HL-60/S4 (cell line): ENCODE measurements around the gene CMBL.

ENCODE experiments used
- in situ Hi-C: fragments of 300-500 bp; cut with MboI; formaldehyde crosslinking; loops from 2 replicates; pipeline ENCODE4 v1.14.3; 2022; ENCODE audit warnings: low sequenced_read_pairs

Gene CMBL

DNA sequence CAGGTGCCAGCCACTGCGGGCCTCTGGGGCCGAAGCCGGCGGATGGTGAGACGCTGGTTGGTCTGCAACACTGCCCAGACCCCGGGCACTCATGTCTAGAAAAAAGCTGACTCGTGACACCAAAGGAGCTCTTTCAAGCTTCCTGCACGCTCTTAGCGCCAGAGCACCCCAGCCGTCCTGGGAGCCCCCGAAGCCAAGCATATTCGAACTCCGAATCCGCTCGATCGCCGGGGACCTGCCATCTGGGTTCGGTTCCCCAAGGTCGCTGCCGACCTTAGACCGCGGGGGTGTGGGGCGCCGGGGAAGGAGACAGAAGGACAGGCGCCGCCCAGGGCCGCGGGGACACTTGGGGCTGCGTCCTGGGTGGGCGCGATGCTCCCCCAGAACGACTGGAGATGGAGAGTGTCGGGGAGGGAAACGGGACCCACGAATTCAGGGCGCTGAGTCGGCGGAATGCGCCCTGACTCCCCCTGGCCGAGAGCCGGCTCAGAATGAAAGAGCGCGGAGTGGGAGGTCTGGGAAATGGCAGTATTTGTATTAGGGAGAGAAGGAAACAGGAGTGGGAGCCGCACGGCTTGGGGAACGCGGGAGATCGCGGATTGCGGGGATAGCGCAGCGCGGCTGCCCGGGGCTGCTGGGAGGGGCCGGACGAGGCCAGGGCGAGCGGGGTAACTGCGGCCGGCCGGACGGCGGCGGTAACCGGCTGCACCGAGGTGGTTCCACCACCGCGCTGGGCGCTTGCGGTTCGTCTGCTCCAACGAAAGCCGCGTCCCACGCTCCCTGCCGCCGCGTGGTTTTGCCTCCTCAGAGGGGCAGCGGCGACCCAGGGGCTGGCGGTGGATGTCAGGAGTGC lies 25.7 kb upstream of the CMBL start:
- in situ Hi-C loops, result no loop called here

- in situ Hi-C loops, result no loop called here
Measured at GRCh38 chr5:10332301-10332700, 24.6 kb upstream of the CMBL start.

DNA sequence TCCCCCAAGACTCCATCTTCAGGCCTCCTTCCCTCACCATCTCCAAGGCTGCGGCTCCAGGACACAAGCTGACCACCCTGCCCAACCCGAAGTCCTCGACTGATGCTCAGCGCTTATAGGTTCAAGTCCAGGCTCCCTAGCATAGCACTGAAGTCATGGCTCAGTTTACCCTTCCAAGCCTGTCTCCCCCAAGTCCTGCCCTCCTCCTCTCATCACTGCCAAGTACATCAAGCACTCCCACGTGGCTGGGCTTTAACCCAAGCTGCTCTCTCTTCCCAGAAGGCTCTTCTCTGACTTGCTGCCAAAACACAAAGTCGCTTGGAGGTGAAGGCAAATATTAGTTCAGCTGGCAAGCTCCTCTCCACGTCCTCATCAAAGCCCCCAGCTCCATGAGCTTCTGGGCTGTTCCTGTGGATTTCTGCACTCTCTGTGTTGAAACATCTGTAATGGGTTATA lies 23.7 kb upstream of the CMBL start:
- in situ Hi-C loops, result no loop called here

- in situ Hi-C loops, result no loop called here
Measured at GRCh38 chr5:10330511-10331230, 23.0 kb upstream of the CMBL start.

DNA sequence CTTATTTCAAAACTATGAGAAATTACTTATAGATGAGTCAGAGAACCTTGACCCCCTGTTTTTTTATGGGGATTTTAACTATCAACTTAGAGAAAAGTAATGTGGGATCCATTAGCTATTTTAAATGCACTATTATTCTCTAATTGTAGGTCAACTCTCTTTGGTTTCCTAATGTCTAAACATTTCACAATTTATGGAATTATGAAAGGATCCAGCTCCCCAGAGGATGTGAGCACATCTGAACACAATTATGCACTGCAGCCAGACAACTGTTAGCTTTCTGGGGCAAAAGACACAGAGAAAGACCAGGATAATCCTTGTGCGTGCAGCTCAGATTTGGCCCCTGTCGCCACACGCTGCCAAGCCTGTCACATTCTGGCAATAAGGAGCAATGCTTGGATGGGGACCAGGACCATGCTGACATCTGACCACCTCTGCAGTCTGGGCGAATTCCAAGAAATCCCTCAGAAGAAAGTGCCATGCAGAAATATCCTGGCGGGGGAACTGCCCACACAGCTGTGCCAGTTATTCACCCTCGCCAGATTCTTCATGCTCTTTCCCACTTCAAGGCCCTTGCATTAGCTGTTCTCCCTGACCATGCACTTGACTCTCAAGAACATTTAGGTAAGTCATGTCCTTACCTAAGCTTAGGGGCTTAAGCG lies 22.2 kb upstream of the CMBL start:
- in situ Hi-C loops, result no loop called here

DNA sequence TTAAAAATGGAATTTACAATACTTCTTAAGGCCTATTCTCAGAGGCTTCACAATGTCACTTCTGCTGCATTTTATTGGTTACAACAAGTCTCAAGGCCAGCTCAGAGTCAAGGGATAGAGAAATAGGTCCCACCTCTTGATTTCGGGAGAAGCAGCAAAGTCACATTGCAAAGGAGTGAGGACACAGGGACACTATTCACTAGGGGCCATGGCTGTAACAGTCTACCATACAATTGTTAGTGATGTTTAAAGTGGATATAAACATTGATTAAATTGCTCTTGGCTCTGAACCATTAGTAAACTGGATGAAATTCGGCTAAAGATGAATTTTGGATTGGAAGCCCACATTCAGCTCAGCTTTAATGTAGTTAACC lies 21.7 kb upstream of the CMBL start:
- in situ Hi-C loops, result no loop called here

DNA sequence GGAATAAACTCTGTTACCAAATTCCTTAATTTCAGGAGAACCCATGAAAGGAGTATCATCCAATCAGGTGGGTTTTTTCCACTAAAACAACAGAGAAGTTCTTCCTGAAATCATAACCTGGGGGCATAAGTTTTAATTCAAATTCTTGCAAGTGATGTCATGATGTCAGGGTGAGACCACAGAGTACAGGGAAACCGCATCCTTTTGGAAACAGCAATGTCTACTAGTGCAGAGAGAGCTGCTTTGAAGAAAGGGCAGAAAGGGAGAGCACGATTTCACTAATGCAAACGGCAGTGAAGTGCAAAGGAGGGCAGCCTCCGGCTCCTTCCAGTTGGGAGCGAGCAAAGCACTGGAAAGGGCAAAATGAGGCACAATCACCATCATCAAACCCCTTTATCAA lies 20.6 kb upstream of the CMBL start:
- in situ Hi-C loops, result no loop called here

DNA sequence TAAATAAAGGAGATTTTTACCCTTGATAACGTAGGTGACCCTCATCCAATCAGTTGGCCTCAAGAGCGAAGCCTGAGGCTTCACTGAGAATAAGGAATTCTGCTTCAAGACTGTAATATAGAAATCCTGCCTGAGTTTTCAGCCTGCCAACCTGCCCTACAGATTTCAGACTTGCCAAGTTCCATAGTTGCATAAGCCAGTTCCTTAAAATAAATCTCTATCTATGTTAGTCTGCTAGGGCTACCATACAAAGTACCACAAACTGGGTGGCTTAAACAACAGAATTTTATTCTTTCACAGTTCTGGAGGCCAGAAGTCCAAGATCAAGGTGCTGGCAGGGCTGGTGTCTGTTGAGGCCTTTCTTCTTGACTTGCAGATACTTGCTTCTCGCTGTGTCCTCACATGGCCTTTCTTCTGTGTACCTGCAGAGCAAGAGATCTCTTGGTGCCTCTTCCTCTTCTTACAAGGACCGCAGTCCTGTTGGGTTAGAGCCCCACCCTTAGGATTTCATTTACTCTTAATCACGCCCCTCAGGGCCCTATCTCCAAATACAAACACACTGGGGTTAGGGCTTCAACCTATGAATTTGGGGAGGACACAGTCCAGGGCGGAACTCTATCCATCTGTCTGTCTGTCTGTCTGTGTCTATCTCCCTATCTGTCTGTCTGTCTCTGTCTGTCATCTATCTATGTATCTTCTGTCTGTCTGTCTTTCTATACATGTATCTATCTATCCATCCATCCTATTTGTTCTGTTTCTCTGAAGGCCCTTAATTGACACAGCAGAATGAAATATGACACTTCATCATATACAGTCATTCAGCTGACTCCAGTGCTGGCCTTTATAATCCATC lies 17.0 kb upstream of the CMBL start:
- in situ Hi-C loops, result no loop called here

- in situ Hi-C loops, result no loop called here
Measured at GRCh38 chr5:10323588-10324488, 16.1 kb upstream of the CMBL start.

DNA sequence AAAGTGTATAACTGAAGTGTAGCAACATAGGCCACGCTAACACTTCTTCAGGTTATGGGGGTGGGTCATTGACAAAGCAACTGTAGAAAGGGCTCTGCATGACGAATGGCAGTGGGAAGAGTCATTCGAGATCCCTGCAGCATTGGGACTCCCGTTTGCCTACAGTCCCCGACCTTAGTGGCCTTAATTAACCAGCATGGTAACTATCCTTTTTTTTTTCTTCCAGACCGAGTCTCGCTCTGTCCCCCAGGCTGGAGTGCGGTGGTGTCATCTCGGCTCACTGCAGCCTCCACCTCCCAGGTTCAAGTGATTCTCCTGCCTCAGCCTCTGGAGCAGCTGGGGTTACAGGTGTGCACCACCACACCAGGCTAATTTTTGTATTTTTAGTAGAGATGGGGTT lies 14.2 kb upstream of the CMBL start:
- in situ Hi-C loops, result no loop called here

- in situ Hi-C loops, result no loop called here
Measured at GRCh38 chr5:10320793-10321192, 13.1 kb upstream of the CMBL start.

DNA sequence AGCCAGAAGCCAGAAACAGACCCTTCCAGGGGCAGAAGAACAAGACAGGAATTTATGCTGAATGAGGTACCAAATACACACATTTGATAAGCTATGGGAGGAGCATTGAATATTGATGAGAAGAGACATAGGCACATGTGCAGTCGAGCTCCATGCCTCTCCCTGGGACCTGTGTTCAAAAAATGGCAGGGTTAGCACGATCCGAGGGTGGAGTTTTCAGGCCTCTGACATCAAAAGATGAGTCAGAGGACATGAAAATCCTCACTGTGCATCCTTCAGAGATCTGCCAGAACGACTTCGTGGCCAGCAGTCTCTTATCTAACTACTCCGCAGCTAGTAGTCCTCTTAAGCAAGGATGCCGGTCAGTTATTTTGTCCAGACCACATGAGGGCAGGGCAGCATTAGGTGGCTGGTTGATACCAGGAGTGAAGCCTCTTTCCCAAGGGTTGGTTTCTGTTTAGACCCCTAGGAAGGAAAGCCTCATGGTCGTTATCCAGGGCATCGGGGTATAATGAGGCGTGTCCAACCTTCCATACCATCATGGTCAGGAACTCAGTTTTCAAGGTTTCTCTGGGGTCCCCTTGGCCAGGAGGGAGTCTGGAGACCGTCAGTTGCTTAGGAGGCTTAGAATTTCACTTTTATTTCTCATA lies 11.6 kb upstream of the CMBL start:
- in situ Hi-C loops, result no loop called here

- in situ Hi-C loops, result no loop called here
Measured at GRCh38 chr5:10317825-10318682, 10.4 kb upstream of the CMBL start.

DNA sequence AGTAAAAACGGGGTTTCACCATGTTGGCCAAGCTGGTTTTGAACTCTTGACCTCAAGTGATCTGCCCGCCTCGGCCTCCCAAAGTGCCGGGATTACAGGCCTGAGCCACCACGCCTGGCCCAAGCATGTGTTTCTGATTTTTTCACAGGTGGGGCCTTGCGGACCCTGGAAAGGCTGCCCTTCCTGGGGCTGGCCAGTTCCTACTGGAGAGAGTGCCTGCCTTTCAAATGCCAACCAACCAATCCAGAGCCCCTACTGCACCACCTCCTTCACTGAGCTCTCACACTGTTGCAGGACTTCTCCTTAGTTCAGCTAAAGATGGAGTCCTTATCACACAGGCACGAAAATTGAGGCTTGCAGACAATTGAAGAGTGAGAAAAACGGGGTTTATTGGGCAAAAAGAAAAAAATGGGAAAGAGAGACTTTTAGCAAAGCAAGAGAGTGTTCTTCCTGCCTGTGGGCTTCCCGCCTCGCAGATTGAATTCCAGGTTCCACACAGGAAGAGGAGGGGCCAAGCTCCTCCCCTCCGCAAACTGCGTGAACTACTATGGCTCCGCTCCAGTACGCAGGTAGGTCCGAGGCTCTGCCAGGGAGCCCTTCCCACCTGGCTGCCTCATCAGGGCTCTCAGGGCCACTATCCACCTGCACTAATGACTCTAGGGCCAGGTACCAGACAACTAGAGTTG lies 8.3 kb upstream of the CMBL start:
- in situ Hi-C loops, result no loop called here

GRCh38 chr5:10315201-10315600 lies 7.5 kb upstream of the CMBL start:
- in situ Hi-C loops, result no loop called here

DNA sequence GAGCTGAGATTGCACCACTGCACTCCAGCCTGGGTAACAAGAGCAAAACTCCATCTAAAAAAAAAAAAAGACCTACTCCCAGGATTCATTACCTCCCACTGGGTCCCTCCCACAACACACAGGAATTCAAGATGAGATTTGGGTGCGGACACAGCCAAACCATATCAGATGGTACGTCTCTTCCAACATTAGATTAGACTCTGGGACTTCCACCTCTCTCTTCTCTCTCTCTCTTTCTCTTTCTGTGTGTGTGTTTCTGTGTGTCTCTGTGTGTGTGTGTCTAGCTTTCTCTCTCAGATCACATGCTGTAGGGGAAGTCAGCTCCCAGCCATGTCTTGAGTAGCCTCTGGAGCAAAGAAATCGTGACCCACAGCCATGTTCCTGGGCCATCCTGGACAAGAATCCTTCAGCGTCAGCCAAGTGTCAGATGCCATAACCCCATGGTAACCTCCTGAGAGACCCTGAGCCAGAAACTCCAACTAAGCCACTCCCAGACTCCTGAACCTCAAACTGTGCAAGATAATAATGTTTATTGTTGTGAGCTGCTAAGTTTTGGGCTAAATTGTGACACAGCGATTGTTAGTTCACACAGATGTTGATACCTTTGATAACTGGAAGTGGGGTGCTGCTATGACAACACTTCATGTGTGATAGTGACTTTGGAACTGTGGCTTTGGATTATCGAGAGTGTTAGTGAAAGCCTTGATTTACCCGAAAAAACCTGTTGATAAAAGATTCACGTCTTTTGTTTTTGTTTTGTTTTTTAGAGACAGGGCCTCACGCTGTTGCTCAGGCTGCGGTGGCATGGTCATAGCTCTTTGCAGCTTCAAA lies 4.1 kb upstream of the CMBL start:
- in situ Hi-C loops, result no loop called here
